Spleen (tissue), 11 donors: ENCODE measurements around the gene DDX54. TPM values are rescaled to one million over a fixed set of nuclear protein-coding genes. Genes with fewer than 3 reads are reported as not detected.

Experiments used
- DNase-seq: peaks from one replicate; pipeline ENCODE4 v3.0.0-alpha.2; 2020
- H3K27ac ChIP-seq, 8 donors: fragments of 200-600 bp; sonication (generic) in 7 of 8; 1 replicate in 4 of 8; 2 replicates in 4 of 8; pipeline versions ENCODE4 v1.5.0 to v1.8.0; 2016 to 2021; ENCODE audit warnings: inconsistent platforms in 4 of 8, mild to moderate bottlenecking in 4 of 8, moderate library complexity in 1 of 8
- H3K27me3 ChIP-seq, 7 donors: fragments of 200-600 bp; sonication (generic) in 6 of 7; replicated peaks in 1 of 7; 1 replicate in 4 of 7; 2 replicates in 3 of 7; pipeline versions ENCODE4 v1.5.0 to v1.8.0; 2016 to 2021; ENCODE audit warnings: inconsistent platforms in 3 of 7, mild to moderate bottlenecking in 1 of 7
- H3K36me3 ChIP-seq, 6 donors: fragments of 200-600 bp; sonication (generic) in 5 of 6; 1 replicate in 4 of 6; 2 replicates in 2 of 6; pipeline versions ENCODE4 v1.5.0 to v1.8.0; 2016 to 2021; ENCODE audit warnings: inconsistent platforms in 2 of 6
- H3K4me1 ChIP-seq, 6 donors: fragments of 200-600 bp; sonication (generic) in 5 of 6; 1 replicate in 3 of 6; 2 replicates in 3 of 6; pipeline versions ENCODE4 v1.5.0 to v1.8.0; 2016 to 2021; ENCODE audit warnings: inconsistent platforms in 3 of 6
- H3K4me3 ChIP-seq, 8 donors: fragments of 200-600 bp; sonication (generic) in 7 of 8; 1 replicate in 4 of 8; 2 replicates in 4 of 8; pipeline versions ENCODE4 v1.5.0 to v1.8.0; 2016 to 2021; ENCODE audit warnings: inconsistent platforms in 4 of 8, mild to moderate bottlenecking in 4 of 8, moderate library complexity in 2 of 8
- H3K9me3 ChIP-seq, 8 donors: fragments of 200-600 bp; sonication (generic) in 7 of 8; 1 replicate in 4 of 8; 2 replicates in 4 of 8; pipeline versions ENCODE4 v1.5.0 to v1.8.0; 2016 to 2021; ENCODE audit warnings: inconsistent platforms in 4 of 8
- CTCF ChIP-seq, 11 experiments: fragments of 200-600 bp in 7 of 11; fragments of 450-650 bp in 4 of 11; sonication (generic) in 4 of 11; IDR thresholded peaks in 8 of 11; conservative IDR thresholded peaks in 3 of 11; 1 replicate in 7 of 11; 2 replicates in 4 of 11; pipeline versions ENCODE4 v1.4.0 to v1.8.0; 2016 to 2021; ENCODE audit warnings: antibody characterized with exemption in 11 of 11, inconsistent platforms in 4 of 11, mild to moderate bottlenecking in 1 of 11
- POLR2A ChIP-seq, 3 donors: fragments of 450-650 bp; IDR thresholded peaks; one replicate each; pipeline ENCODE4 v1.5.1; 2017; ENCODE audit warnings: antibody characterized with exemption in 3 of 3, mild to moderate bottlenecking in 1 of 3
- POLR2AphosphoS5 ChIP-seq, 3 donors: sonication (generic); formaldehyde crosslinking; IDR thresholded peaks; one replicate each; pipeline ENCODE4 v1.5.1; 2017; ENCODE audit warnings: antibody characterized with exemption in 3 of 3
- WGBS, 5 donors: extraction: QIAGEN DNeasy Blood & Tissue Kit in 3 of 5; methylation state at CpG; one replicate each; pipeline versions ENCODE4 v1.1.5 to v1.1.7; 2013 to 2018; 5-methylcytosine and 5-hydroxymethylcytosine counted together
- intact Hi-C: fragments of 100-400 bp; cut with DNase I; formaldehyde crosslinking; loops from one replicate; pipeline ENCODE4 v1.15.0; 2023; ENCODE audit warnings: low total_unique reads
- polyA plus RNA-seq, 3 donors: library from polyadenylated mRNA; stranded (reverse); fragments of 200-250 nt; gene quantifications; one replicate each; pipeline ENCODE4 v1.2.1, GENCODE V29; 2013
- total RNA-seq, 7 donors: library from RNA; depleted of rRNA in 3 of 7; stranded (reverse); fragments of >200 nt in 3 of 7; fragmentation: NEBNext Ultra II Directional in 4 of 7; extraction: Animal tissue kit (Norgen Biotek cat#: 25700) in 4 of 7; gene quantifications; one replicate each; pipeline versions ENCODE4 v1.1.0 to v1.2.1, GENCODE V29; 2016 to 2021
- donor health status: healthy with polysubstance abuse.
- donor health status: DM: no; HTN: no; CAD: no; lungs with moderate emphysema.
- donor health status: DM: no; HTN: no; CAD: no.
- donor health status: Bipolar disorder and iron deficiency.
- donor health status: healthy.
- donor health status: DM: no; HTN: no; CAD: no.
- donor health status: DM: yes; HTN: yes; CAD: no.

The DDX54 gene
- total and polyA plus RNA-seq, 10 donors: 44.4 to 80.3 (median 60.3) TPM

DNA sequence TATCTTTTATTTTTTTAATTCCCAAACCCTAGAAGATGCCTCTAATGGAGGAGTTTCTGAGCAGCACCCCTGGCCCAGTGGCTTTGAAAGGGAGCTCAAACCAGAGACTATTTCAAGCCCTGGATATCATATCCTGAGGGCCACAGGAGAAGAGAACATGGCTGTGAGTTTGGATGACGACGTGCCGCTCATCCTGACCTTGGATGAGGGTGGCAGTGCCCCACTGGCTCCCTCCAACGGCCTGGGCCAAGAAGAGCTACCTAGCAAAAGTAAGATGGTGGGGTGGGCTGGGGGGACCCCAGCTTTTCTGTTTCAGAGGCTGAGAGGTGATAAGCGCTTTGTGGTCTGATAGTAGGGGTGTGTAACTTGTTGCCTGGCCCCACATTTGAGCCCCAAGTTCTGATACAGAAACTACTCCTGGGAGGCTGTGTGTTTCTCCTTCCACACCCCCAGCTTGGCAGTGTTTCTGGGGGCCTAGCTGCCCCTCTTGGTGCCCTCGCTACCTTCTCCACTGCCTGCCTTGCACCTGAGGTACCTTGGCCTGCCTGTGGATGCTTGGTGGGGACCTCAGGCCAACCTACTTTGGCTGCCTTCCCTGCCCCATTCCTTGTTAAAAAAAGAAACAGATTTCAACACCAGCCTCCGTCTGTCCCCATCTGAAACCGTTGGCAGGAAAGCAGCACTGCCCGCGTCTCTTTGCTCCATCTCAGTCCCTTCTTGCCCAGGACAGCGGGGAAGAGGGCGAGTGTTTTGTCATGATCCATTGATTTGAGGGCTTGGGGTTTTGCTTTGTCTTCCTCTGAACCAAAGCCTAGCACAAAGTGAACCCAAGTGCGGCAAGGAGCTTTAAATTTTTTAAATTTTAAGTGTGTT is 41.7 kb upstream of the DDX54 start:
- peak overlapping the region in 4 of 8 donors; percentile 77 to 85 (median 78) for H3K27ac ChIP-seq
- TF ChIP-seq CTCF (IDR thresholded peaks at IDR 0.05 in 8 of 11, conservative IDR thresholded peaks at IDR 0.05 in 3 of 11) (no peak), POLR2A (IDR thresholded peaks at IDR 0.05) (no peak), POLR2AphosphoS5 (IDR thresholded peaks at IDR 0.05) (no peak)
- peak; percentile 57 for DNase-seq
- intact Hi-C loops: no loop called here
- peaks cover 42 to 100% (median 86%) of the 10 kb centered on the region in 6 donors for H3K4me1 ChIP-seq
- H3K36me3 ChIP-seq: peaks cover 0 to 48% (median 11%) of the 10 kb centered on the region in 6 donors
- no peak overlapping the region for H3K4me3 ChIP-seq
- 68 to 89% (median 71%) methylated on average over 13 of the region's 13 CpGs for WGBS, 5 donors
- no peaks in the 10 kb centered on the region for H3K9me3 ChIP-seq
- no peaks in the 10 kb centered on the region for H3K27me3 ChIP-seq

- 96 to 100% (median 97%) methylated on average over 4 of the region's 4 CpGs for WGBS, 5 donors
Measured at GRCh38 chr12:113224955-113225354, 39.7 kb upstream of the DDX54 start.

GRCh38 chr12:113222730-113223531 is 37.7 kb upstream of the DDX54 start:
- peak; percentile 78 for DNase-seq
- Histone ChIP-seq H3K36me3 (peaks cover 0 to 20% (median 9%) of the 10 kb centered on the region in 6 donors), H3K4me1 (peaks cover 28 to 79% (median 58%) of the 10 kb centered on the region in 6 donors), H3K27ac (peak overlapping the region; percentile 89 to 98 (median 93)), H3K4me3 (peak overlapping the region; percentile 75 to 95 (median 89)), H3K27me3 (no peaks in the 10 kb centered on the region), H3K9me3 (no peaks in the 10 kb centered on the region)
- peak in 1 of 3 donors; percentile 16 for TF ChIP-seq POLR2A (IDR thresholded peaks at IDR 0.05)
- TF ChIP-seq CTCF (IDR thresholded peaks at IDR 0.05 in 8 of 11, conservative IDR thresholded peaks at IDR 0.05 in 3 of 11): peak in 1 of 11 experiments; percentile 23
- peak in 1 of 3 donors; percentile 76 for TF ChIP-seq POLR2AphosphoS5 (IDR thresholded peaks at IDR 0.05)
- 11 to 16% (median 13%) methylated on average over 11 of the region's 11 CpGs for WGBS, 5 donors
- intact Hi-C loops: no loop called here

More at GRCh38 chr12:113224955-113225354, 39.7 kb upstream of the DDX54 start:
- Histone ChIP-seq H3K4me3 (no peak overlapping the region), H3K27me3 (no peaks in the 10 kb centered on the region), H3K27ac (peak overlapping the region in 3 of 8 donors; percentile 93 to 98 (median 95)), H3K4me1 (peaks cover 31 to 95% (median 78%) of the 10 kb centered on the region in 6 donors), H3K36me3 (peaks cover 0 to 31% (median 9%) of the 10 kb centered on the region in 6 donors), H3K9me3 (no peaks in the 10 kb centered on the region)
- DNase-seq: peak; percentile 6
- TF ChIP-seq POLR2A (IDR thresholded peaks at IDR 0.05): no peak
- TF ChIP-seq CTCF (IDR thresholded peaks at IDR 0.05 in 8 of 11, conservative IDR thresholded peaks at IDR 0.05 in 3 of 11): no peak
- no peak for TF ChIP-seq POLR2AphosphoS5 (IDR thresholded peaks at IDR 0.05)
- intact Hi-C loops: no loop called here
